SU-DHL-6 (cell line): ENCODE measurements around the gene BMERB1.

ENCODE experiments used
- EZH2phosphoT487 ChIP-seq: fragments of 200-600 bp; sonication (generic), shearing (Covaris generic); conservative IDR thresholded peaks from 2 replicates; pipeline ENCODE4 v1.6.1; 2018; ENCODE audit warnings: mild to moderate bottlenecking, antibody characterized with exemption, low read length, moderate library complexity, mixed read lengths
- TF ChIP-seq, protein P1 (sequence below): fragments of 200-600 bp; sonication (generic); IDR thresholded peaks from one replicate; pipeline ENCODE4 v1.5.1; 2017; ENCODE audit warnings: antibody characterized with exemption, mild to moderate bottlenecking, low read length, moderate library complexity; ENCODE audit not compliant: insufficient read depth, poor library complexity, severe bottlenecking

DNA sequence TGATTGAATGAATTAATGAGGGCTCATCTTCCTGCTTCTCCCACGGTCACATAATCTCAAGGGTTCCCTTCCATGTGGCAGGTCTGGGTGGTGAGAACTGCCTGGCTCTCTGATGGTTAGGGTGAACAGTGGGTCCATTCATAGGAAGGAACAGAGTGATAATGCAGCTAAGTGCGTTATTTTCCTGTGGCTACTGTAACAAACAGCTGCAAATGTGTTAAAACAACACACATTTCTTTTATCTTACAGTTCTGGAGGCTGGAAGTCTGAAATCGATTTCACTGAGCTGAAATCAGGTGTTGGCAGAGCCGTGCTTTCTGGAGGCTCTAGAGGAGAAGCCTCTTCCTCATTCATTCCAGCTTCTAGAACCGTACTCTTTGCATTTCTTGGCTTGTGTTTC lies 95.3 kb downstream of the BMERB1 start:
- TF ChIP-seq, protein P1, sequence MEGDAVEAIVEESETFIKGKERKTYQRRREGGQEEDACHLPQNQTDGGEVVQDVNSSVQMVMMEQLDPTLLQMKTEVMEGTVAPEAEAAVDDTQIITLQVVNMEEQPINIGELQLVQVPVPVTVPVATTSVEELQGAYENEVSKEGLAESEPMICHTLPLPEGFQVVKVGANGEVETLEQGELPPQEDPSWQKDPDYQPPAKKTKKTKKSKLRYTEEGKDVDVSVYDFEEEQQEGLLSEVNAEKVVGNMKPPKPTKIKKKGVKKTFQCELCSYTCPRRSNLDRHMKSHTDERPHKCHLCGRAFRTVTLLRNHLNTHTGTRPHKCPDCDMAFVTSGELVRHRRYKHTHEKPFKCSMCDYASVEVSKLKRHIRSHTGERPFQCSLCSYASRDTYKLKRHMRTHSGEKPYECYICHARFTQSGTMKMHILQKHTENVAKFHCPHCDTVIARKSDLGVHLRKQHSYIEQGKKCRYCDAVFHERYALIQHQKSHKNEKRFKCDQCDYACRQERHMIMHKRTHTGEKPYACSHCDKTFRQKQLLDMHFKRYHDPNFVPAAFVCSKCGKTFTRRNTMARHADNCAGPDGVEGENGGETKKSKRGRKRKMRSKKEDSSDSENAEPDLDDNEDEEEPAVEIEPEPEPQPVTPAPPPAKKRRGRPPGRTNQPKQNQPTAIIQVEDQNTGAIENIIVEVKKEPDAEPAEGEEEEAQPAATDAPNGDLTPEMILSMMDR, result no peak
- no peak for TF ChIP-seq EZH2phosphoT487
